HUES48 (cell line): Measurements from ENCODE around the gene ZNF557.
"Not testable (repeated sequence)": the region's sequence is repeated elsewhere in the genome, so short reads cannot be mapped to it uniquely, and the experiment has no call there.

Source experiments
- H3K27ac ChIP-seq: one replicate; pipeline ENCODE4 v1.7.0; 2013; ENCODE audit warnings: low read depth, low read length, inconsistent platforms
- H3K27me3 ChIP-seq: 2 replicates; pipeline ENCODE4 v1.6.1; 2013; ENCODE audit warnings: mild to moderate bottlenecking, low read length; ENCODE audit not compliant: control insufficient read depth, insufficient read depth
- H3K36me3 ChIP-seq: 2 replicates; pipeline ENCODE4 v1.6.1; 2013; ENCODE audit warnings: low read length; ENCODE audit not compliant: control insufficient read depth, insufficient read depth
- H3K4me1 ChIP-seq: 2 replicates; pipeline ENCODE4 v1.6.1; 2013; ENCODE audit warnings: mild to moderate bottlenecking, low read length; ENCODE audit not compliant: control insufficient read depth, insufficient read depth
- H3K4me3 ChIP-seq: 2 replicates; pipeline ENCODE4 v1.5.1; 2013; ENCODE audit warnings: mild to moderate bottlenecking, low read depth, low read length
- H3K9ac ChIP-seq: 2 replicates; pipeline ENCODE4 v1.6.1; 2013; ENCODE audit warnings: mild to moderate bottlenecking, low read depth, low read length, moderate library complexity
- H3K9me3 ChIP-seq: 2 replicates; pipeline ENCODE4 v1.6.1; 2013; ENCODE audit warnings: low read length; ENCODE audit not compliant: control insufficient read depth, insufficient read depth

The ZNF557 gene

DNA sequence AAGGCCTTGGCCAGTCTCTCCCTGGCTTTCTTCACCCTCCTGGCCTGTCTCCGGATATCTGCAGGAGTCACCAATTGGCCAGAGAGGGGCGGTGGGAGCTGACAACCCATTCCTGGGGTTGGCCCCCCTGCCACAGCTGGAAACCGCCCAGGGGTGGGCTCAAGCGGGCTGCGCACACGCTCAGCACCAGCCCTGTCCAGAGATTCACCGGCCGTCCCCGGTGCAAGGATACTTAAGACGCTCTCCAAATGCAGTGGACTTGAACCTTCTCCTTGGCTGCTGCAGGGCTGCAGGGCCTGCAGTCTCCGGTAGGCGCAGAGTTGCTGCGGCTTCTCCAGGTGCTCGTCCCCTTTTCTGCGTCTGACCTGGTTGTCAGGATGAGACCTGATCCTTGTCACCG lies 13.1 kb upstream of the ZNF557 start:
- H3K4me3 ChIP-seq, H3K36me3 ChIP-seq, H3K27ac ChIP-seq, H3K9ac ChIP-seq, H3K9me3 ChIP-seq, H3K27me3 ChIP-seq, H3K4me1 ChIP-seq: not testable (repeated sequence)

DNA sequence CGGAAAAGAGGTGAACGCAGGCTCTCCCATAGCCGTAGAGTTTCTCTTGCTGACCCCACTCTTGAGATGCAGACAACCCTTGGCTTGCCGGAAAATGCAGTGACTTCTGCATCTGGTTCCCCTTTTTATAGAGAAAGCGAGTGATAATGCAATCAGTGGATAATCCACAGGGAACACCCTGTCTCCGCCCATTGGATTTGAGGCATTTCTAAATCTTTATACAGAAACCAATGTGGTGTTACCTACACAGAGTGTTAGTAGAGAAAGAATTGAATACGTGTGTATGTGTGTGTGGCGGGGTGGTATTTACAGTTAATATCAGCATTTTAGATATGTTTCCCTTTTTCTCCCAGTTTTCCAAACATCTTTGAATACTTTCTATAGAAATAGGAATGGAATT lies 10.9 kb upstream of the ZNF557 start, which contains the start of gene MBD3L3:
MBD3L3 (minus strand) TSS at position 101 of the 400 bp plus-strand sequence; CDS start at position 30, 71 bp downstream.
- H3K27ac ChIP-seq, H3K9ac ChIP-seq, H3K36me3 ChIP-seq, H3K9me3 ChIP-seq, H3K27me3 ChIP-seq, H3K4me3 ChIP-seq, H3K4me1 ChIP-seq: not testable (repeated sequence)

DNA sequence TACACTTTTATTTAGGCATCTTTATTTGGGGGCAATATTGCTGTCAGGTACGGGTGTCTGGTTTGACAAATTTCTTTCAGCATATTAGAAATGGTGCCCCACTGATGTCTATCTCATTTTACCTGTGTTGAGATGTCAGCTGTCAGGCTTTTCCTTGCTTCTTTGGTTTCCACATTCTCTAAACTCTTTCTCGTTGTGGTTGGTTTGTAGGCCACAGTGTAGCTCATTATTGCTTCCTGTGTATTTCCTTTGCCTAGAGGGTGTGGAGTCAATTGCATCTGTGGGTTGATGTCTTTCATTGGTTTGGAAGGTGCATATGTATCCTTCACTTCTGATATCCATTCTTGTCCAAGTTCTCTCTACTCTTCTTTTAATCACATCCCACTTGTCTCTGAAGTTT lies 9.5 kb upstream of the ZNF557 start:
- not testable (repeated sequence) for H3K4me3 ChIP-seq, H3K4me1 ChIP-seq, H3K27ac ChIP-seq, H3K9ac ChIP-seq, H3K36me3 ChIP-seq, H3K27me3 ChIP-seq, H3K9me3 ChIP-seq

DNA sequence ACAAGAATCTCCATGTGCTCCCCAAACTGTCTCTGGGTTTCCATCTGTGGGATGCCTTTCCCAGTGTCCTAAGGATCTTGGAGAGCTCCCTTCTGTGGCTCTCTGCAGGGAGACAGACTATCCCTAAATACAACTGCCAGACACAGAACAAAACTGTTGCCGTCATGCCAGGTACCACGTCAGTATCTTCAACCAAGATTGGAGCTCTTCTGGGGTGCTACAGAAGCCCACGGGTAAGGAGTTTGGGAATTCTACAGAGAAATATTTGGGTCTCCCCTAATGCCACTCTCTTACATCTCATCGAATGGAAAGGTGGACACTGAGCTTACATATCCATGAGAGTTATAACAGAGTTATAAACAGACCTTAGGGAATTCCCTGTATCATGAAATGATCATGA lies 6.2 kb upstream of the ZNF557 start:
- H3K36me3 ChIP-seq = no peaks in the 10 kb centered on the region
- H3K4me3 ChIP-seq = no peak overlapping the region
- peaks cover 21% of the 10 kb centered on the region for H3K9me3 ChIP-seq
- no peaks in the 10 kb centered on the region for H3K27me3 ChIP-seq
- no peak overlapping the region for H3K9ac ChIP-seq
- no peaks in the 10 kb centered on the region for H3K4me1 ChIP-seq
- no peak overlapping the region for H3K27ac ChIP-seq

DNA sequence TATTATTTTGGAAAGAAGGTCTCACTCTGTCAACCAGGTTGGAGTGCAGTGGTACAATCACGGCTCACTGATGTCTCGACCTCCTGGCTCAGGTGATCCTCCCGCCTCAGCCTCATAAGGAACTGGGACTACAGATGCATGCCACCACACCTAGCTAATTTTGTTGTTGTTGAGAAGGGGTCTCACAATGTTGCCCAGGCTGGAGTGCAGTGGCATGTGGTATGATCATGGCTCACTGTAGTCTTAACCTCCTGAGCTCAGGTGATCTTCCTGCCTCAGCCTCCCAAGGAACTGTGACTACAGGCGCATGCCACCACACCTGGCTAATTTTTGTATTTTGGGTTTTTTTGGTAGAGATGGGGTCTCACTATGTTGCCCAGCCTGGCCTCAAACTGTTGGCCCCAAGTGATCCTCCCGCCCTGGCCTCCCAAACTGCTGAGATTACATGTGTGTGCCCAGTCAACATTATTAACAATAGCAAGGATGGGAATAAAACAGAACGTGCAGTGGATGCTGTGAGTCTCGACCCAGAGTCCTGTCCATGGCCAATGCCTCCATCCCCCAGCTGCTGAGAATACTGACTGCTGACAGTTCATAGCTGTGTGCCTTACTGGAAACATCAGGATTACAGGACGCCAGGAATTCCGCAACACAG lies 5.6 kb upstream of the ZNF557 start:
- H3K27me3 ChIP-seq = no peaks in the 10 kb centered on the region
- no peaks in the 10 kb centered on the region for H3K36me3 ChIP-seq
- no peak overlapping the region for H3K4me3 ChIP-seq
- H3K9ac ChIP-seq = no peak overlapping the region
- peaks cover 27% of the 10 kb centered on the region for H3K9me3 ChIP-seq
- no peaks in the 10 kb centered on the region for H3K4me1 ChIP-seq
- H3K27ac ChIP-seq = no peak overlapping the region

DNA sequence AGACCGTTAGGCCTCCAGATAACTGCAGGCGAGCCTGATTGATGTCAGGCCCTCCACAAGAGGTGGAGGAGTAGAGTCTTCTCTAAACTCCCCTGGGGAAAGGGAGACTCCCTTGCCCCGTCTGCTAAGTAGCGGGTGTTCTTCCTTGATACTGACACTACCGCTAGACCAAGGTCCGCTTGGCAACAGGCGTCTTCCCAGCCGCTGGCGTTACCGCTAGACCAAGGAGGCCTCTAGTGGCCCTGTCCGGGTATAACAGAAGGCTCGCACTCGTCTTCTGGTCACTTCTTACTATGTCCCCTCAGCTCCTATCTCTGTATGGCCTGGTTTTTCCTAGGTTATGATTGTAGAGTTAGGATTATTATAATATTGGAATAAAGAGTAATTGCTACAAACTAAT lies 2.4 kb upstream of the ZNF557 start:
- H3K27me3 ChIP-seq, H3K36me3 ChIP-seq, H3K27ac ChIP-seq, H3K9ac ChIP-seq, H3K4me3 ChIP-seq, H3K4me1 ChIP-seq: not testable (repeated sequence)
- peaks cover 27% of the 10 kb centered on the region for H3K9me3 ChIP-seq

DNA sequence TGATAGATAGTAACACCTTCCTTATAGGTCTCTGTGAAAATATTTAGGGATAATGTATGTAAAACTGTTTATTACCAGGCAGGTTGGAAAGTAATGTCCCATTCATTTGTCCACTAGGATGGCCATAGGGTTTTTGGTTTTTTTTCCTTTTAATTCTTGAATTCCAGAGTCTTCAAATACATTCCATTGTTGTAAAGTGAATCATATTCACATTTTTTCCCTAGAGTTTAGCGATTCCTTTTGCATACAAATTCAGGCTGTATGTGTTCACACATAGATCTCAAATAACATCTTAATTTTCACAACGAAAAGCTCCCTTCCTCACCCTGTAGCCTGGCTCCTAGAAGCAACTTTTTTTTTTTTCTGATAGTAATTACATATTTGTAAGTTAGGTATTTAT lies 1.8 kb upstream of the ZNF557 start:
- H3K9me3 ChIP-seq = peaks cover 27% of the 10 kb centered on the region
- H3K9ac ChIP-seq = no peak overlapping the region
- peaks cover 13% of the 10 kb centered on the region for H3K36me3 ChIP-seq
- no peak overlapping the region for H3K27ac ChIP-seq
- no peaks in the 10 kb centered on the region for H3K27me3 ChIP-seq
- H3K4me3 ChIP-seq = no peak overlapping the region
- H3K4me1 ChIP-seq = peaks cover 4% of the 10 kb centered on the region; the same call in 1 of the 2 replicates

DNA sequence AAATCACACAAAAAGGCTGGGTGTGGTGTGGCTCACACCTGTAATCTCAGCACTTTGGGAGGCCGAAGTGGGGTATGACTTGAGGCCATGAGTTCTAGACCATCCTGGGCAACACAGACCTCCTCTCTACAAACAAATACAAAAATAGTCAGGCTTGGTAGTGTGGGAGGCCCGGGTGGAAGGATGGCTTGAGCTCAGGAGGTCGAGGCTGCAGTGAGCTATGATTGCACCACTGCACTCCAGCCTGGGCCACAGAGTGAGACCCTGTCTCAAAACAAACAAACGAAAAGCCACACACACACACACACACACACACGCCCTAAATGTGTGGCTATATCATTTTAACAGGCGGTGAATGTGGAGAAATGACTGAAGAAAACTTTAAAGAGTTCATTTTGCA lies 904 bp upstream of the ZNF557 start:
- Histone ChIP-seq H3K4me3 (peak overlapping the region; percentile 52), H3K9ac (no peak overlapping the region), H3K27me3 (no peaks in the 10 kb centered on the region), H3K27ac (no peak overlapping the region), H3K36me3 (peaks cover 20% of the 10 kb centered on the region), H3K9me3 (peaks cover 24% of the 10 kb centered on the region), H3K4me1 (peaks cover 4% of the 10 kb centered on the region; the same call in 1 of the 2 replicates)

DNA sequence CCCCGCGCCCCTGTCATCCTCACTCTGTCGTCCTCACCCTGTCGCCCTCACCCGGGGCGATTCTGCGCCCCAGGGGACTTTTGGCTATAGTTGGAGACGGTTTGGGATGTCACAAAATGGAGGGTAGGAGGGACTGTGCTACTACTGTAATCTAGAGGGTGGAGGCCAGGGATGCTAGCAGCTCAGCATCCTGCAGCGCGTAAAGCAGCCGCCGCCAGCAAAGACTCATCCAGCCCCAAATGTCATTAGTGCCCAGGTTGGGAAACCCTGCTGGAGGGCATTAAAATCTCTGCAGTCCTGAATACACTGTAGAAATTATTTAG lies 362 bp downstream of the ZNF557 start:
- peak overlapping the region; percentile 62; the same call in 1 of the 2 replicates for H3K9ac ChIP-seq
- peak overlapping the region; percentile 85 for H3K4me3 ChIP-seq
- H3K27me3 ChIP-seq = no peaks in the 10 kb centered on the region
- peaks cover 26% of the 10 kb centered on the region for H3K36me3 ChIP-seq
- peaks cover 17% of the 10 kb centered on the region for H3K9me3 ChIP-seq
- H3K27ac ChIP-seq = peak overlapping the region; percentile 85
- H3K4me1 ChIP-seq = peaks cover 4% of the 10 kb centered on the region; the same call in 1 of the 2 replicates

DNA sequence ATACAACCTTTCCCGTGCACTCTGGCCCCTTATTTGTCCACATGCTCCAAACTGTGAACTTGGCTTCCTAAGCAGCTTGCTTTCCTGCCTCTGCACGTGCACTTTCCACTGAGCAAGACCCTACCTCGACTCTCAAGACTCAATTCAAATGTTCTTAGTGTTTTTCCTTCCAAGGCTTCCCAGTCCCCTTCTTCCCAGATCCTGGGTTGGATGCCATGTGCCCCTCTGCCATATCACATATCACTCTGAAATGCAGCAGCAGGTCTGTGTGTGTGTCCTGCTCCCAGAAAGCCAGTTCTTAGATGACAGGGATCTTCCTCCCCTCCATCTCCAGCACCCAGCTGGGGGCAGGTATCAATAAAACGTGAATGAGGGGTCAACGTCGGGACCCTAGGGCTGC lies 3.0 kb downstream of the ZNF557 start:
- Histone ChIP-seq H3K9ac (no peak overlapping the region), H3K4me3 (no peak overlapping the region), H3K27ac (no peak overlapping the region), H3K27me3 (no peaks in the 10 kb centered on the region), H3K9me3 (peaks cover 23% of the 10 kb centered on the region), H3K4me1 (peaks cover 4% of the 10 kb centered on the region; the same call in 1 of the 2 replicates), H3K36me3 (peaks cover 53% of the 10 kb centered on the region)

DNA sequence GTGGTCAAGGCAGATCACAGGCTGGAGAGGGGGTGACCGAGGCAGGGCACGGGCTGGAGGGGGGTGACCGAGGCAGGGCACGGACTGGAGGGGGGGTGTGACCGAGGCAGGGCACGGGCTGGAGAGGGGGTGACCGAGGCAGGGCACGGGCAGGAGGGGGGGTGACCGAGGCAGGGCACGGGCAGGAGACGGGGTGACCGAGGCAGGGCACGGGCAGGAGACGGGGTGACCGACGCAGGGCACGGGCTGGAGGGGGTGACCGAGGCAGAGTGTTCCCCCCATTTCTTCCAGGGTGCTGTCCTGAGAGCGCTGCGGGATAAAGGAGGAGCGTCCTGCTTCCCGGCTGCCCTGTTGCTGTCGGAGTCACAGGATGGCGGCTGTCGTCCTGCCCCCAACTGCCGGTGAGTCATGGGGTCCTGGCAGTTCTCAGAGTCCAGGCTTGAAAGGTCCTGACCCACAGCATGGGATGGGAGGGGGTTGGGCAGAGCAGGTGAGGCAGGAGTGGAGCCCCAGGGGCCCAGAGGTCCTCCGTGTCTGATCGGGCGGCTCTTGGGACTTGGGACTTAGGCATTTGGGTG lies 5.3 kb downstream of the ZNF557 start:
- Histone ChIP-seq H3K27ac (no peak overlapping the region), H3K27me3 (no peaks in the 10 kb centered on the region), H3K4me3 (no peak overlapping the region), H3K4me1 (peaks cover 4% of the 10 kb centered on the region; the same call in 1 of the 2 replicates), H3K36me3 (peaks cover 73% of the 10 kb centered on the region), H3K9ac (no peak overlapping the region), H3K9me3 (peaks cover 37% of the 10 kb centered on the region)
